HEK293 (cell line): ENCODE measurements around the gene BMP5.

Source experiments
- CTCF ChIA-PET: fragments of 350-600 bp; formaldehyde crosslinking; extraction: SDS; loops from one replicate; lab custom pipeline; 2021; ENCODE audit warnings: antibody characterized with exemption; lab: Yijun Ruan, JAX
- POLR2A ChIA-PET: fragments of 300-600 bp; formaldehyde crosslinking; extraction: SDS; loops from one replicate; lab custom pipeline; 2020; ENCODE audit warnings: antibody characterized with exemption, inconsistent platforms; lab: Yijun Ruan, JAX
- H3K27ac ChIP-seq: fragments of 200-500 bp; sonication (Bioruptor generic); 2 replicates; pipeline ENCODE4 v1.5.1; 2014; ENCODE audit warnings: low read depth, low read length, control low read depth, inconsistent platforms; ENCODE audit errors: extremely low read depth
- H3K36me3 ChIP-seq, 2 experiments: fragments of 200-500 bp in 1 of 2; sonication (Bioruptor generic) in 1 of 2; 1 replicate in 1 of 2; 2 replicates in 1 of 2; pipeline ENCODE4 v1.5.1; 2014 to 2017; ENCODE audit warnings: inconsistent platforms in 2 of 2, low read length in 2 of 2; ENCODE audit not compliant: control insufficient read depth in 2 of 2, insufficient read depth in 1 of 2
- H3K4me1 ChIP-seq: fragments of 200-500 bp; sonication (Bioruptor generic); 2 replicates; pipeline ENCODE4 v1.5.1; 2014; ENCODE audit warnings: mild to moderate bottlenecking, low read length, inconsistent platforms; ENCODE audit not compliant: control insufficient read depth, insufficient read depth
- H3K4me3 ChIP-seq: 2 replicates; pipeline ENCODE4 v1.5.1; 2011; ENCODE audit warnings: low read depth, mild to moderate bottlenecking, control low read depth, low read length, moderate library complexity
- H3K9me3 ChIP-seq: fragments of 200-500 bp; sonication (Bioruptor generic); 2 replicates; pipeline ENCODE4 v1.5.1; 2014; ENCODE audit warnings: low read depth, low read length, inconsistent platforms; ENCODE audit not compliant: control insufficient read depth, insufficient read depth
- BCL11B ChIP-seq: fragments of 450-650 bp; formaldehyde crosslinking; IDR thresholded peaks from 2 replicates; pipeline ENCODE4 v1.5.1; 2016; ENCODE audit warnings: low read depth, missing biosample characterization, missing genetic modification characterization
- IKZF3 ChIP-seq: fragments of 450-650 bp; IDR thresholded peaks from 2 replicates; pipeline ENCODE4 v1.5.0; 2018; ENCODE audit warnings: missing biosample characterization, mild to moderate bottlenecking, missing genetic modification characterization, moderate library complexity
- SP7 ChIP-seq: fragments of 450-650 bp; formaldehyde crosslinking; IDR thresholded peaks from 2 replicates; pipeline ENCODE4 v1.5.1; 2016; ENCODE audit warnings: missing biosample characterization, missing genetic modification characterization
- ZBTB1 ChIP-seq: fragments of 450-650 bp; formaldehyde crosslinking; IDR thresholded peaks from 2 replicates; pipeline ENCODE4 v1.5.1; 2016; ENCODE audit warnings: missing biosample characterization, missing genetic modification characterization
- ZBTB8A ChIP-seq: fragments of 450-650 bp; formaldehyde crosslinking; IDR thresholded peaks from 2 replicates; pipeline ENCODE4 v1.5.1; 2016; ENCODE audit warnings: missing biosample characterization, missing genetic modification characterization
- ZFHX2 ChIP-seq: fragments of 450-650 bp; formaldehyde crosslinking; conservative IDR thresholded peaks from 2 replicates; pipeline ENCODE4 v1.5.1; 2016; ENCODE audit warnings: missing biosample characterization, missing genetic modification characterization
- ZFP69B ChIP-seq: fragments of 450-650 bp; formaldehyde crosslinking; IDR thresholded peaks from 2 replicates; pipeline ENCODE4 v1.5.1; 2016; ENCODE audit warnings: missing biosample characterization, missing genetic modification characterization
- ZNF112 ChIP-seq: fragments of 450-650 bp; formaldehyde crosslinking; IDR thresholded peaks from 2 replicates; pipeline ENCODE4 v1.5.0; 2017; ENCODE audit warnings: missing biosample characterization, missing genetic modification characterization
- ZNF140 ChIP-seq: fragments of 450-650 bp; formaldehyde crosslinking; IDR thresholded peaks from 2 replicates; pipeline ENCODE4 v1.5.1; 2016; ENCODE audit warnings: missing biosample characterization, missing genetic modification characterization
- ZNF174 ChIP-seq: fragments of 450-650 bp; formaldehyde crosslinking; IDR thresholded peaks from 2 replicates; pipeline ENCODE4 v1.5.0; 2017; ENCODE audit warnings: missing biosample characterization, mild to moderate bottlenecking, missing genetic modification characterization
- ZNF202 ChIP-seq: fragments of 450-650 bp; formaldehyde crosslinking; IDR thresholded peaks from 2 replicates; pipeline ENCODE4 v1.5.1; 2016; ENCODE audit warnings: missing biosample characterization, missing genetic modification characterization, borderline replicate concordance
- ZNF214 ChIP-seq: fragments of 450-650 bp; formaldehyde crosslinking; IDR thresholded peaks from 2 replicates; pipeline ENCODE4 v1.5.1; 2017; ENCODE audit warnings: missing biosample characterization, mild to moderate bottlenecking, missing genetic modification characterization, borderline replicate concordance
- ZNF48 ChIP-seq: fragments of 450-650 bp; formaldehyde crosslinking; IDR thresholded peaks from 2 replicates; pipeline ENCODE4 v1.5.1; 2016; ENCODE audit warnings: missing biosample characterization, missing genetic modification characterization
- ZNF530 ChIP-seq: fragments of 450-650 bp; formaldehyde crosslinking; IDR thresholded peaks from 2 replicates; pipeline ENCODE4 v1.5.1; 2016; ENCODE audit warnings: low read depth, missing biosample characterization, missing genetic modification characterization
- TF ChIP-seq, protein P1 (sequence below): fragments of 450-650 bp; formaldehyde crosslinking; IDR thresholded peaks from 2 replicates; pipeline ENCODE4 v1.5.1; 2016; ENCODE audit warnings: missing biosample characterization, missing genetic modification characterization
- TF ChIP-seq, protein P2 (sequence below): fragments of 450-650 bp; formaldehyde crosslinking; IDR thresholded peaks from 2 replicates; pipeline ENCODE4 v1.5.1; 2016; ENCODE audit warnings: missing biosample characterization, missing genetic modification characterization
- TF ChIP-seq, protein P3 (sequence below): fragments of 450-650 bp; formaldehyde crosslinking; conservative IDR thresholded peaks from 2 replicates; pipeline ENCODE4 v1.5.1; 2016; ENCODE audit warnings: low read depth, missing biosample characterization, missing genetic modification characterization
- TF ChIP-seq, protein P4 (sequence below): fragments of 450-650 bp; formaldehyde crosslinking; IDR thresholded peaks from 2 replicates; pipeline ENCODE4 v1.5.1; 2016; ENCODE audit warnings: missing biosample characterization, missing genetic modification characterization

BMP5 gene

DNA sequence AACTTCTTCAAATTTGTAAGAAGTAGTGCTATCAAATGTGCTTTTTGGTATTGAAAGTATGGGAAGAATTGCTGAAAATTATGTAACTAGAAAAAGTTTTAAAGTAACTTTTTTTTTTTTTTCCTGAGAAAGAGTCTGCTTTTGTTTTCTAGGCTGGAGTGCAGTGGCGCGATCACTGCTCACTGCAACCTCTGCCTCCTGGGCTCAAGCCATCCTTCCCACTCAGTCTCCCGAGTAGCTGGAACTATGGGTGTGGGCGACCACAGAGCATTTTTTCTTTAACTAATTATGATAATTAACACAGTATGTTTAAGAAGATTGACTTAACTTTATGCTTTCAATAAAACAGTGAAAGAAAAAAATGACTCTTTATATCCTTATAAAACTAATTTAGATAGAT is 38.4 kb downstream of the BMP5 start:
- no peak overlapping the region for H3K27ac ChIP-seq
- no peaks in the 10 kb centered on the region for H3K36me3 ChIP-seq
- peaks cover 5% of the 10 kb centered on the region; the same call in 1 of the 2 replicates for H3K4me1 ChIP-seq
- H3K4me3 ChIP-seq: no peak overlapping the region
- CTCF ChIA-PET: no interaction called here
- POLR2A ChIA-PET: no interaction called here
- no peaks in the 10 kb centered on the region for H3K9me3 ChIP-seq
- TF ChIP-seq ZBTB1 (tag by site-specific recombination): no peak
- no peak for TF ChIP-seq ZFHX2 (tag by site-specific recombination)
- TF ChIP-seq, protein P1, sequence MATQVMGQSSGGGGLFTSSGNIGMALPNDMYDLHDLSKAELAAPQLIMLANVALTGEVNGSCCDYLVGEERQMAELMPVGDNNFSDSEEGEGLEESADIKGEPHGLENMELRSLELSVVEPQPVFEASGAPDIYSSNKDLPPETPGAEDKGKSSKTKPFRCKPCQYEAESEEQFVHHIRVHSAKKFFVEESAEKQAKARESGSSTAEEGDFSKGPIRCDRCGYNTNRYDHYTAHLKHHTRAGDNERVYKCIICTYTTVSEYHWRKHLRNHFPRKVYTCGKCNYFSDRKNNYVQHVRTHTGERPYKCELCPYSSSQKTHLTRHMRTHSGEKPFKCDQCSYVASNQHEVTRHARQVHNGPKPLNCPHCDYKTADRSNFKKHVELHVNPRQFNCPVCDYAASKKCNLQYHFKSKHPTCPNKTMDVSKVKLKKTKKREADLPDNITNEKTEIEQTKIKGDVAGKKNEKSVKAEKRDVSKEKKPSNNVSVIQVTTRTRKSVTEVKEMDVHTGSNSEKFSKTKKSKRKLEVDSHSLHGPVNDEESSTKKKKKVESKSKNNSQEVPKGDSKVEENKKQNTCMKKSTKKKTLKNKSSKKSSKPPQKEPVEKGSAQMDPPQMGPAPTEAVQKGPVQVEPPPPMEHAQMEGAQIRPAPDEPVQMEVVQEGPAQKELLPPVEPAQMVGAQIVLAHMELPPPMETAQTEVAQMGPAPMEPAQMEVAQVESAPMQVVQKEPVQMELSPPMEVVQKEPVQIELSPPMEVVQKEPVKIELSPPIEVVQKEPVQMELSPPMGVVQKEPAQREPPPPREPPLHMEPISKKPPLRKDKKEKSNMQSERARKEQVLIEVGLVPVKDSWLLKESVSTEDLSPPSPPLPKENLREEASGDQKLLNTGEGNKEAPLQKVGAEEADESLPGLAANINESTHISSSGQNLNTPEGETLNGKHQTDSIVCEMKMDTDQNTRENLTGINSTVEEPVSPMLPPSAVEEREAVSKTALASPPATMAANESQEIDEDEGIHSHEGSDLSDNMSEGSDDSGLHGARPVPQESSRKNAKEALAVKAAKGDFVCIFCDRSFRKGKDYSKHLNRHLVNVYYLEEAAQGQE (tag by site-specific recombination): no peak
- no peak for TF ChIP-seq SP7 (tag by site-specific recombination)
- no peak for TF ChIP-seq ZNF530
- TF ChIP-seq ZNF214 (tag by site-specific recombination): no peak
- TF ChIP-seq, protein P2, sequence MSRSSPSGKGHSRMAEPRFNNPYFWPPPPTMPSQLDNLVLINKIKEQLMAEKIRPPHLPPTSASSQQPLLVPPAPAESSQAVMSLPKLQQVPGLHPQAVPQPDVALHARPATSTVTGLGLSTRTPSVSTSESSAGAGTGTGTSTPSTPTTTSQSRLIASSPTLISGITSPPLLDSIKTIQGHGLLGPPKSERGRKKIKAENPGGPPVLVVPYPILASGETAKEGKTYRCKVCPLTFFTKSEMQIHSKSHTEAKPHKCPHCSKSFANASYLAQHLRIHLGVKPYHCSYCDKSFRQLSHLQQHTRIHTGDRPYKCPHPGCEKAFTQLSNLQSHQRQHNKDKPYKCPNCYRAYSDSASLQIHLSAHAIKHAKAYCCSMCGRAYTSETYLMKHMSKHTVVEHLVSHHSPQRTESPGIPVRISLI (tag by site-specific recombination): no peak
- TF ChIP-seq ZNF48 (tag by site-specific recombination): no peak
- TF ChIP-seq ZFP69B (tag by site-specific recombination): no peak
- no peak for TF ChIP-seq ZNF112 (tag by site-specific recombination)
- no peak for TF ChIP-seq IKZF3
- TF ChIP-seq BCL11B (tag by site-specific recombination): no peak
- TF ChIP-seq ZNF140: no peak
- no peak for TF ChIP-seq ZNF202 (tag by site-specific recombination)
- TF ChIP-seq, protein P3, sequence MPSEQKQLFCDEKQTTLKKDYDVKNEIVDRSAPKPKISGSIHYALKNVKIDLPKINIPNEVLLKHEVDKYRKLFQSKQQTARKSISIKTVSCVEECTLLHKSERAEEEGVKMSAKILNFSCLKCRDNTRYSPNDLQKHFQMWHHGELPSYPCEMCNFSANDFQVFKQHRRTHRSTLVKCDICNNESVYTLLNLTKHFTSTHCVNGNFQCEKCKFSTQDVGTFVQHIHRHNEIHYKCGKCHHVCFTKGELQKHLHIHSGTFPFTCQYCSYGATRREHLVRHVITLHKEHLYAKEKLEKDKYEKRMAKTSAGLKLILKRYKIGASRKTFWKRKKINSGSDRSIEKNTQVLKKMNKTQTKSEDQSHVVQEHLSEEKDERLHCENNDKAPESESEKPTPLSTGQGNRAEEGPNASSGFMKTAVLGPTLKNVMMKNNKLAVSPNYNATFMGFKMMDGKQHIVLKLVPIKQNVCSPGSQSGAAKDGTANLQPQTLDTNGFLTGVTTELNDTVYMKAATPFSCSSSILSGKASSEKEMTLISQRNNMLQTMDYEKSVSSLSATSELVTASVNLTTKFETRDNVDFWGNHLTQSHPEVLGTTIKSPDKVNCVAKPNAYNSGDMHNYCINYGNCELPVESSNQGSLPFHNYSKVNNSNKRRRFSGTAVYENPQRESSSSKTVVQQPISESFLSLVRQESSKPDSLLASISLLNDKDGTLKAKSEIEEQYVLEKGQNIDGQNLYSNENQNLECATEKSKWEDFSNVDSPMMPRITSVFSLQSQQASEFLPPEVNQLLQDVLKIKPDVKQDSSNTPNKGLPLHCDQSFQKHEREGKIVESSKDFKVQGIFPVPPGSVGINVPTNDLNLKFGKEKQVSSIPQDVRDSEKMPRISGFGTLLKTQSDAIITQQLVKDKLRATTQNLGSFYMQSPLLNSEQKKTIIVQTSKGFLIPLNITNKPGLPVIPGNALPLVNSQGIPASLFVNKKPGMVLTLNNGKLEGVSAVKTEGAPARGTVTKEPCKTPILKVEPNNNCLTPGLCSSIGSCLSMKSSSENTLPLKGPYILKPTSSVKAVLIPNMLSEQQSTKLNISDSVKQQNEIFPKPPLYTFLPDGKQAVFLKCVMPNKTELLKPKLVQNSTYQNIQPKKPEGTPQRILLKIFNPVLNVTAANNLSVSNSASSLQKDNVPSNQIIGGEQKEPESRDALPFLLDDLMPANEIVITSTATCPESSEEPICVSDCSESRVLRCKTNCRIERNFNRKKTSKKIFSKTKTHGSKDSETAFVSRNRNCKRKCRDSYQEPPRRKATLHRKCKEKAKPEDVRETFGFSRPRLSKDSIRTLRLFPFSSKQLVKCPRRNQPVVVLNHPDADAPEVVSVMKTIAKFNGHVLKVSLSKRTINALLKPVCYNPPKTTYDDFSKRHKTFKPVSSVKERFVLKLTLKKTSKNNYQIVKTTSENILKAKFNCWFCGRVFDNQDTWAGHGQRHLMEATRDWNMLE (tag by site-specific recombination): no peak
- TF ChIP-seq ZBTB8A (tag by site-specific recombination): no peak
- TF ChIP-seq, protein P4, sequence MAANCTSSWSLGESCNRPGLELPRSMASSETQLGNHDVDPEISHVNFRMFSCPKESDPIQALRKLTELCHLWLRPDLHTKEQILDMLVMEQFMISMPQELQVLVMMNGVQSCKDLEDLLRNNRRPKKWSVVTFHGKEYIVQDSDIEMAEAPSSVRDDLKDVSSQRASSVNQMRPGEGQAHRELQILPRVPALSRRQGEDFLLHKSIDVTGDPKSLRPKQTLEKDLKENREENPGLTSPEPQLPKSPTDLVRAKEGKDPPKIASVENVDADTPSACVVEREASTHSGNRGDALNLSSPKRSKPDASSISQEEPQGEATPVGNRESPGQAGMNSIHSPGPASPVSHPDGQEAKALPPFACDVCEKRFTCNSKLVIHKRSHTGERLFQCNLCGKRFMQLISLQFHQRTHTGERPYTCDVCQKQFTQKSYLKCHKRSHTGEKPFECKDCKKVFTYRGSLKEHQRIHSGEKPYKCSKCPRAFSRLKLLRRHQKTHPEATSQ (tag by site-specific recombination): no peak
- TF ChIP-seq ZNF174 (tag by site-specific recombination): no peak
